Effector memory CD4-positive, alpha-beta T cell (primary cell): Measurements from ENCODE around the gene PFAS.
"Not testable (repeated sequence)": the region's sequence is repeated elsewhere in the genome, so short reads cannot be mapped to it uniquely, and the experiment has no call there.

Source experiments
- DNase-seq, 3 donors: peaks; one replicate each; pipeline ENCODE4 v3.0.0-alpha.2; 2020
- H3K27ac ChIP-seq: 2 replicates; pipeline ENCODE4 v1.7.0; 2013; ENCODE audit warnings: mild to moderate bottlenecking, low read length, moderate library complexity; ENCODE audit not compliant: insufficient read depth, poor library complexity, severe bottlenecking
- H3K27me3 ChIP-seq: replicated peaks from 2 replicates; pipeline ENCODE4 v1.7.0; 2013; ENCODE audit warnings: mild to moderate bottlenecking, low read length; ENCODE audit not compliant: insufficient read depth, control insufficient read depth, poor library complexity, severe bottlenecking
- H3K36me3 ChIP-seq: 2 replicates; pipeline ENCODE4 v1.7.0; 2013; ENCODE audit warnings: mild to moderate bottlenecking, low read length, moderate library complexity; ENCODE audit not compliant: control insufficient read depth, insufficient read depth
- H3K4me1 ChIP-seq: 2 replicates; pipeline ENCODE4 v1.7.0; 2013; ENCODE audit warnings: low read length, mild to moderate bottlenecking; ENCODE audit not compliant: control insufficient read depth, insufficient read depth, poor library complexity, severe bottlenecking
- H3K4me3 ChIP-seq: 2 replicates; pipeline ENCODE4 v1.7.0; 2013; ENCODE audit warnings: low read length, low read depth, mild to moderate bottlenecking; ENCODE audit not compliant: insufficient read depth, poor library complexity, severe bottlenecking
- H3K9me3 ChIP-seq: 2 replicates; pipeline ENCODE4 v1.7.0; 2013; ENCODE audit warnings: mild to moderate bottlenecking, low read length, moderate library complexity; ENCODE audit not compliant: control insufficient read depth
- total RNA-seq, 3 donors: gene quantifications; one replicate each; lab custom pipeline; 2026; lab: John Stamatoyannopoulos, UW

PFAS gene, protein sequence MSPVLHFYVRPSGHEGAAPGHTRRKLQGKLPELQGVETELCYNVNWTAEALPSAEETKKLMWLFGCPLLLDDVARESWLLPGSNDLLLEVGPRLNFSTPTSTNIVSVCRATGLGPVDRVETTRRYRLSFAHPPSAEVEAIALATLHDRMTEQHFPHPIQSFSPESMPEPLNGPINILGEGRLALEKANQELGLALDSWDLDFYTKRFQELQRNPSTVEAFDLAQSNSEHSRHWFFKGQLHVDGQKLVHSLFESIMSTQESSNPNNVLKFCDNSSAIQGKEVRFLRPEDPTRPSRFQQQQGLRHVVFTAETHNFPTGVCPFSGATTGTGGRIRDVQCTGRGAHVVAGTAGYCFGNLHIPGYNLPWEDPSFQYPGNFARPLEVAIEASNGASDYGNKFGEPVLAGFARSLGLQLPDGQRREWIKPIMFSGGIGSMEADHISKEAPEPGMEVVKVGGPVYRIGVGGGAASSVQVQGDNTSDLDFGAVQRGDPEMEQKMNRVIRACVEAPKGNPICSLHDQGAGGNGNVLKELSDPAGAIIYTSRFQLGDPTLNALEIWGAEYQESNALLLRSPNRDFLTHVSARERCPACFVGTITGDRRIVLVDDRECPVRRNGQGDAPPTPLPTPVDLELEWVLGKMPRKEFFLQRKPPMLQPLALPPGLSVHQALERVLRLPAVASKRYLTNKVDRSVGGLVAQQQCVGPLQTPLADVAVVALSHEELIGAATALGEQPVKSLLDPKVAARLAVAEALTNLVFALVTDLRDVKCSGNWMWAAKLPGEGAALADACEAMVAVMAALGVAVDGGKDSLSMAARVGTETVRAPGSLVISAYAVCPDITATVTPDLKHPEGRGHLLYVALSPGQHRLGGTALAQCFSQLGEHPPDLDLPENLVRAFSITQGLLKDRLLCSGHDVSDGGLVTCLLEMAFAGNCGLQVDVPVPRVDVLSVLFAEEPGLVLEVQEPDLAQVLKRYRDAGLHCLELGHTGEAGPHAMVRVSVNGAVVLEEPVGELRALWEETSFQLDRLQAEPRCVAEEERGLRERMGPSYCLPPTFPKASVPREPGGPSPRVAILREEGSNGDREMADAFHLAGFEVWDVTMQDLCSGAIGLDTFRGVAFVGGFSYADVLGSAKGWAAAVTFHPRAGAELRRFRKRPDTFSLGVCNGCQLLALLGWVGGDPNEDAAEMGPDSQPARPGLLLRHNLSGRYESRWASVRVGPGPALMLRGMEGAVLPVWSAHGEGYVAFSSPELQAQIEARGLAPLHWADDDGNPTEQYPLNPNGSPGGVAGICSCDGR (N-terminal part only)
- total RNA-seq: 21.3 to 26.9 (median 24.4) reads per million in 3 donors

DNA sequence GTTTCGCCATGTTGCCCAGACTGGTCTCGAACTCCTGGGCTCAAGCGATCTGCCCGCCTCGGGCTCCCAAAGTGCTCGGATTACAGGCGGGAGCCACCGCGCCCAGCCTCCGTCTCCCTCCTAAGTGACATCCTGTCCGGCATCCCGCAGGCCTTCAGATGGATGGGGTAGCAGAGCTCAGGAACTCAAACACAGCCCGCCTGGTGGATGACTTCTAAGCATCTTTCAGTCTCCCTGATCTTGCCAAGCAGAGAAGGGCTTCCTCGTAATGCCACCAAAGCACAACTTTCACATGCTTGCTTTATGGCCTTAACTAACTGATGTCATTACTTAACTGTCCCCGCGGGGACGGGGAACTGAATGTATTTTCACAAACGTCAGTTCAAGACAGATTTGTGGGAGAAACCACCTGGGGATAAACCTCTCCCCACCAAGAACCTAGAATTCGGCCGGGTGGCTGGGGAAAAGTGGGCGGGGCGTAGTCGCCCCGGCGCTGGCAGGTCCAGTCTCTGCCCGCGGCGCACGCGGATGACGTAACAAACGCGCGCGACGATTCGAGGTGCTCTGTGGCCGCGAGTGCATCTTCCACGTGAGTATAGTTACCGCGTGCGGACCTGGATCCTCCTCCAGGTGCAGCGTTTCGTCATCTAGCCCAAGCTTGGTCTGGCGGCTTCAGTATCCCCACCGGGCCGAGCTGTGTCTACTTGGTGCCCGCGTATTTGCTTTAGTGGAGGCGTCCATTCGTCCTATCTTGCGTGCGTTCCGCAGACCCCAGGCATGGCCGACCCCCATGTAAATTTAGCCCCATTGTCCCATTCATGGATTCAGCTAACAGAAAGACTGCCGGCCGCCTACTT lies at the start of gene PFAS:
Gene PFAS (plus strand): TSS at position 539 of the 857 bp plus-strand sequence. CDS start 4,649 bp downstream, outside the sequence.
- H3K4me1 ChIP-seq: peaks cover 27% of the 10 kb centered on the region
- H3K9me3 ChIP-seq: no peaks in the 10 kb centered on the region
- no peaks in the 10 kb centered on the region for H3K27me3 ChIP-seq
- peak within 1 kb of the TSS; percentile 93 for H3K4me3 ChIP-seq
- DNase-seq: peak; percentile 90 to 95 (median 93)
- peaks cover 10% of the 10 kb centered on the region for H3K36me3 ChIP-seq
- peak within 1 kb of the TSS; percentile 100 for H3K27ac ChIP-seq

DNA sequence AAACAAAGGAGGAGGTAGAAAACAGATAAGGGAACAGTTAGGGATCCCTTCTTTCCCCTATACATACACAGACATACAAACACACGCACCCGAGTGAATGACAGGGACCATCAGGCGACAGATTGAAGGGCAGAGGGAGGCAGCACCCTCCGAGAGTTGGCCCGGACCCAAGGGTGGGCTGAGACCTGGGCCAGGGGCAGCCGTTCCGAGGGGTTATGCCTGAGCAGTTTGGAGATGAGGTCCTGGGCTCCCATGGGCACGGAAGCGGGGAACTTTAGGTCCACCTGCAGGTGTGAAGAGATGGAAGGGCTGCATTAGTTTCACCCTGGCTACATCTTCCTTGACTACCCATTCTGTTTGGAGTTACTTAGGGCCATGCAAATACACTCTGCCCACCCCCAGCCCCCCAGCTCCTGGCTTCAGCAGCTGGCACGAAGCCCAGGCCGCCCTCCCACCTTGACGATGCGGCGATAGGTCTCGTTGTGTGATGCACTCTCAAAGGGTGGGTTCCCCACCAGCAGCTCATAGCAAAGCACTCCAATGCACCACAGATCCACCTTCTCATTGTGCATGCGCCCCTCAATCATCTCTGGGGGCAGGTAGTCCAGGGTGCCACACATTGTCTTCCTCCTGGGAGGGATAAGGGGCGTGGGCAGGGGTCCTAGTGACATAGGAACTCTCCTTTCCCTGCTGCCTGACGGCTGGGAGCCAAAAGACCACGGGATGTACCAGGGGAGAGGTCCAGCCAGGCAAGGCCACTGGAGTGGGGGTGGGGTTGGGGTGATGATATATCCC lies 44.1 kb upstream of the PFAS start:
- no peaks in the 10 kb centered on the region for H3K9me3 ChIP-seq
- no peak for DNase-seq
- H3K36me3 ChIP-seq: no peaks in the 10 kb centered on the region
- no peak overlapping the region for H3K27ac ChIP-seq
- H3K4me3 ChIP-seq: no peak overlapping the region
- no peaks in the 10 kb centered on the region for H3K27me3 ChIP-seq
- peaks cover 3% of the 10 kb centered on the region for H3K4me1 ChIP-seq

DNA sequence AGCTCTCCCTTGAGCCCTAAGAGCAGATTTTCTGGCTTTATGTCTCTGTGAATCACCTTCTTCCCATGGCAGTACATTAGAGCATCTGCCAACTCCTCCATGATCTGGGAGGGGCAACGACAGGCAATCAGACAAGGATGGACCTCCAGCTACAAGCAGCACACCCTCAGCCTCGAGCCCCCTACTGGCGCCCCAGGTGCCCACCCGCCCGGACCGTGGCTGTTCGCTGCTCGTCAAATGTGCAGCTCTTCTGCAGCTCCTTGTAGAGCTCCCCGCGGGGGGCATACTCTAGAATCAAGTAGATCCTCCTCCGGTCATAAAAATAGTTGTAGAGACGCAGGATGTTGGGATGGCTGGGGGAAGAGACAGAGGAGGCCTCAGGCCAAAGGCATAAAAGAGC lies 42.6 kb upstream of the PFAS start:
- DNase-seq: no peak
- Histone ChIP-seq H3K27ac (no peak overlapping the region), H3K4me1 (peaks cover 5% of the 10 kb centered on the region), H3K27me3 (no peaks in the 10 kb centered on the region), H3K4me3 (no peak overlapping the region), H3K9me3 (no peaks in the 10 kb centered on the region), H3K36me3 (no peaks in the 10 kb centered on the region)

DNA sequence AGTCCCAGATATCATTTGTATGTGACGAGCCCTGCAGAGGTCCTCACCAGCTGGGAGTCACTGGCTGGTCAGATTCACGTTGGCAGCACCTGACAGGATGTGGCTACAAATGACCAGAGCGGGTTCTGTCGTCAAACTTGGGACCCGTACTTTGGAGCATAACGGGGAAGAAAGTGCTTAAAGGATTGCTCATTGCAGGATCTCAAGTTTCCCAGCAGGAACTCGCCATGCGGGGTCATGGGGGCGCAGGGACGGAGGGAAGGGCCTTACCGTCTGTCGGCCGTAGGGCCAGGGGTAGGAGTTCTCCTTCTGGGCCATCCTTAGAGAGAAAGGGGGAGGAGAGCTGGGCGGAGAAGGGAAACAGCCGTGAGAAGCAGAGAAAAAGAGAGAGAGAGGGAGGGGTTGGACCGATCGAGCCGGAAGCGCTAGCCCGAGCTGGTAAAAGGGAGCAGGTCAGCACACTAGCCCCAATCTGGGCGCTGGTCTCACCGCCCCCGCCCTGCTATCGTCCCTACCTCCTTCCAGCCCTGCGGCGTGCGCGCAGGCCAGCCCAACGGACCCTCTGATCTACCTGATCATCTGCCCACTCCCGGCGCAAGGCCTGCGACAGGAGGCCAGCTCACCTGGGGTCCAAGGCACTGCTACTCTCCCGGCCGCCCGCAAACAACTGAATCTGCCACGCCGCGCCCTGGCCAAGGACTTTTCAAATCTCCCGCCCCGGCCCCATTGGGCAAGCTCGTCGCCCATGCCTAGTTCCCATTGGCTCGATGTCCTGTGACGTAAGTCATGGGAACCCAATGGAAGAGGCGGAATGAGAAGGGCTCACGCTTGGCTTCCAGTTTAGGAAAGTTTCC lies 39.0 kb upstream of the PFAS start, which contains the start of gene AURKB:
Gene AURKB (minus strand): TSS at position 669 of the 854 bp plus-strand sequence. CDS start 351 bp downstream, at position 318.
- Histone ChIP-seq H3K36me3 (no peaks in the 10 kb centered on the region), H3K4me1 (peaks cover 5% of the 10 kb centered on the region), H3K9me3 (no peaks in the 10 kb centered on the region), H3K27me3 (no peaks in the 10 kb centered on the region), H3K4me3 (peak within 1 kb of the TSS; percentile 52), H3K27ac (peak within 1 kb of the TSS; percentile 60)
- DNase-seq: peak; percentile 88 to 97 (median 90)

DNA sequence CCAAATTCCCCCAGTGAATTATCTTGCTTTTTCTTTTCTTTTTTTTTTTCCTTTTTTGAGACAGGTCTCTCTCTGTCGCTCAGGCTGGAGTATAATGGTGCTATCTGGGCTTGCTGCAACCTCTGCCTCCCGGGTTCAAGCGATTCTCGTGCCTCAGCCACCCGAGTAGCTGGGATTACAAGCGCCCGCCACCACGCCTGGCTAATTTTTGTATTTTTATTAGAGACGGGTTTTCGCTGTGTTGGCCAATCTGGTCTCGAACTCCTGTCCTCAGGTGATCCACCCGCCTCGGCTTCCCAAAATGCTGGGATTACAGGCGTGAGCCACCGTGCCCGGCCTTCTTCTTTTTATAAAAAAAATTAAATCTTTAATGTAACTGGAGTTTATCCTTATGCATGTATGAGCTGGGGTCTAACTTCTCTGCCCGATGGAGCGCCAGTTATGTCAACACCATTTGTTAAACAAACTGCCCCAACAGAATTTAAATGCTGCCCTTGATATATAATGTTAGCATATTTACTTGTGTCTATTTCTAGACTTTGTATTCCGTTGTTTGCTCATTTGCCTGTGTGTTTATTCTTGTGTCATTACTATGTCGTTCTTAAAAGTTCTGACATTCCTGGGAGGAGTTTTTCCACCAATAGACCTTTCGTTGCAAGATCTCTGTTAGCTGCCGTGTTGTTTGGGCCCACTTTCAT lies 38.2 kb upstream of the PFAS start:
- Histone ChIP-seq H3K9me3 (no peaks in the 10 kb centered on the region), H3K36me3 (no peaks in the 10 kb centered on the region), H3K27ac (peak overlapping the region; percentile 60), H3K27me3 (no peaks in the 10 kb centered on the region), H3K4me3 (peak overlapping the region; percentile 52), H3K4me1 (peaks cover 5% of the 10 kb centered on the region)
- no peak for DNase-seq

DNA sequence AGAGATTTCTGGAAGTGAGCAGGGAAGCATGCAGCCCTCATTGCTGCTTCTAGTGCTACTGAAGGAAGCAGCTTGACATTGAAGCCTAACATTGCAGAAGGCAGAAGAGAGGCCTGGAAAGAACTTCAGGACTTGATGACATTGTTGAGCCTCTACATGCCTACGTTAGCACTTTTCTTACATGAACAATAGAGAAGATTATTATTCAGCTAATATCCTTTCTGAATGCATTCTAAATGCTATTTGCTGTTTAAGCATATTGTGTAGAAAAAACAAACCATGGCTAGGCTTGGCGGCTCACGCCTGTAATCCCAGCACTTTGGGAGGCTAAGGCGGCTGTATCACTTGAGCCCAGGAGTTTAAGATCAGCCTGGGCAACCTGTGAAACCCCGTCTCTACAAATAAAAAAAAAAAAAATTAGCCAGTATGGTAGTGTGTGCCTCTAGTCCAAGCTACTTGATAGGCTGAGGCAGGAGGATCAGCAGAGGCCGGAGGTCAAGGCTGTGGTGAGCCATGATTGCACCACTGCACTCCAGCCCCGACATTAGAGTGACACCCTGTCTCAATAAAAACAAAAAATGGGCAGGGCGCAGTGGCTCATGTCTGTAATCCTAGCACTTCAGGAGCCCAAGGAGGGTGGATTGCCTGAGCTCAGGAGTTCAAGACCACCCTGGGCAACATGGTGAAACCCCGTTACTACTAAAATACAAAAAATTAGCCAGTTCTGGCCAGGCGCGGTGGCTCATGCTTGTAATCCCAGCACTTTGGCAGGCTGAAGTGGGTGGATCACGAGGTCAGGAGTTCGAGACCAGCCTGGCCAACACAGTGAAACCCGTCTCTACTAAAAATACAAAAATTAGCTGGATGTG lies 36.5 kb upstream of the PFAS start:
- Histone ChIP-seq H3K27me3 (no peaks in the 10 kb centered on the region), H3K4me1 (peaks cover 5% of the 10 kb centered on the region), H3K36me3 (no peaks in the 10 kb centered on the region), H3K9me3 (no peaks in the 10 kb centered on the region), H3K27ac (no peak overlapping the region), H3K4me3 (no peak overlapping the region)
- DNase-seq: no peak

DNA sequence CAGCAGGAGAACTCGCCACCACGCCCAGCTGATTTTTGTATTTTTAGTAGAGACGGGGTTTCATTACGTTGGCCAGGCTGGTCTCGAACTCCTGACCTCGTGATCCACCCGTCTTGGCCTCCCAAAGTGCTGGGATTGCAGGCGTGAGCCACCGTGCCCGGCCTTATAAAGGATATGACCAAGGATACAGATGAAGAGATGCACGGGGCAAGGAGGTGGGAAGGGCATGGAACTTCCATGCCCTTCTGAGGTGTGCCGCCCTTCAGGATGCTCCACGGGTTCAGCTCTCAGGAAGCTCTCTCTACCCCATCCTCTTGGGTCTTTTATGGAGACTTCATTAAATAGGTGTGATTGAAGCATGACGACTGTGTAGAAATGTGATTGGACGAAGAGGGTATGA lies 35.1 kb upstream of the PFAS start:
- H3K36me3 ChIP-seq, H3K9me3 ChIP-seq, H3K27me3 ChIP-seq, H3K4me1 ChIP-seq, DNase-seq, H3K27ac ChIP-seq, H3K4me3 ChIP-seq: not testable (repeated sequence)
